Stomach (tissue), 9 donors: ENCODE data around the gene CTNND2. TPM values are rescaled to one million over a fixed set of nuclear protein-coding genes. Genes with fewer than 3 reads are reported as not detected.

Experiments used
- DNase-seq, 2 donors: peaks; one replicate each; pipeline versions ENCODE4 v3.0.0 to v3.0.0-alpha.2; 2013 to 2019
- H3K27ac ChIP-seq, 5 donors: fragments of 200-600 bp in 4 of 5; sonication (generic) in 4 of 5; one replicate each; pipeline ENCODE4 v1.5.1; 2013 to 2019; ENCODE audit warnings: mild to moderate bottlenecking in 1 of 5, moderate library complexity in 1 of 5
- H3K27me3 ChIP-seq, 3 donors: fragments of 200-600 bp; sonication (generic); one replicate each; pipeline ENCODE4 v1.5.1; 2017 to 2019; ENCODE audit warnings: mixed run types in 1 of 3
- H3K36me3 ChIP-seq, 4 donors: fragments of 200-600 bp; sonication (generic); 1 replicate in 3 of 4; 2 replicates in 1 of 4; pipeline ENCODE4 v1.5.1; 2016 to 2019
- H3K4me1 ChIP-seq, 4 donors: fragments of 200-600 bp; sonication (generic); one replicate each; pipeline ENCODE4 v1.5.1; 2016 to 2019
- H3K4me3 ChIP-seq, 4 donors: fragments of 200-600 bp; sonication (generic) in 3 of 4; one replicate each; pipeline ENCODE4 v1.5.1; 2016 to 2019; ENCODE audit warnings: mild to moderate bottlenecking in 1 of 4
- H3K9me3 ChIP-seq, 4 donors: fragments of 200-600 bp; sonication (generic); one replicate each; pipeline ENCODE4 v1.5.1; 2016 to 2019
- EP300 ChIP-seq: sonication (generic); formaldehyde crosslinking; IDR thresholded peaks from one replicate; pipeline ENCODE4 v1.6.1; 2017; ENCODE audit warnings: antibody characterized with exemption
- POLR2A ChIP-seq, 4 donors: fragments of 450-650 bp; IDR thresholded peaks; one replicate each; pipeline ENCODE4 v1.6.1; 2016; ENCODE audit warnings: antibody characterized with exemption in 4 of 4, control low read depth in 2 of 4, mild to moderate bottlenecking in 1 of 4, moderate library complexity in 1 of 4
- POLR2AphosphoS5 ChIP-seq, 3 donors: sonication (generic); formaldehyde crosslinking; IDR thresholded peaks; one replicate each; pipeline ENCODE4 v1.6.1; 2016; ENCODE audit warnings: antibody characterized with exemption in 3 of 3
- WGBS, 5 donors: extraction: QIAGEN DNeasy Blood & Tissue Kit in 3 of 5; methylation state at CpG; one replicate each; pipeline versions ENCODE4 v1.1.5 to v1.1.7; 2013 to 2018; 5-methylcytosine and 5-hydroxymethylcytosine counted together
- intact Hi-C: fragments of 100-400 bp; cut with DNase I; formaldehyde crosslinking; loops from one replicate; pipeline ENCODE4 v1.15.1; 2023; ENCODE audit warnings: low total_unique reads
- polyA plus RNA-seq, 3 donors: library from polyadenylated mRNA; stranded (reverse); fragments of 200-250 nt; gene quantifications; one replicate each; pipeline ENCODE4 v1.2.3, GENCODE V29; 2013
- total RNA-seq, 5 donors: library from RNA; depleted of rRNA; stranded (reverse); fragments of >200 nt; gene quantifications; one replicate each; pipeline versions ENCODE4 v1.1.0 to v1.2.3, GENCODE V29; 2014 to 2016
- TF ChIP-seq, protein P1 (sequence below), 7 experiments: fragments of 450-650 bp in 4 of 7; fragments of 200-600 bp in 3 of 7; sonication (generic) in 3 of 7; IDR thresholded peaks; one replicate each; pipeline ENCODE4 v1.5.1; 2016 to 2019; ENCODE audit warnings: antibody characterized with exemption in 7 of 7, control low read depth in 2 of 7, mild to moderate bottlenecking in 1 of 7
- donor health status: healthy with polysubstance abuse.
- donor health status: Bipolar disorder and iron deficiency.
- donor health status: healthy.

The CTNND2 gene
- total and polyA plus RNA-seq, 8 donors = 0.29 to 3.4 (median 2.0) TPM; not detected in 2

DNA sequence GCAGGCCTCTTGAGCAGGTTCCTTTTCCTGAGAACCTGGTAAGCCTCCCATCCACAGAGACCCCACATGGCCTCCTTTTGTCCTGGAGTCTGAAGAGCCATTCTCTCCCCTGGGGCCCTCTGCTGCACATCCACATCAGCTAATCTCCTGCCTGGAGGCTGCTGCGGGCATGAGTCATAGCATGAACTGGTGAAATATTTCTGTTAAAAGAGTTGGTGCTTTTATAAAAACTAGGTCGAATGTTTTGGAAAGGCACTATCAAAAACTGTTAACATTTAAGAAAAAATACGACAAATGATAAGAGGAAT, 399.4 kb downstream of the CTNND2 start:
- intact Hi-C loops = no loop called here

DNA sequence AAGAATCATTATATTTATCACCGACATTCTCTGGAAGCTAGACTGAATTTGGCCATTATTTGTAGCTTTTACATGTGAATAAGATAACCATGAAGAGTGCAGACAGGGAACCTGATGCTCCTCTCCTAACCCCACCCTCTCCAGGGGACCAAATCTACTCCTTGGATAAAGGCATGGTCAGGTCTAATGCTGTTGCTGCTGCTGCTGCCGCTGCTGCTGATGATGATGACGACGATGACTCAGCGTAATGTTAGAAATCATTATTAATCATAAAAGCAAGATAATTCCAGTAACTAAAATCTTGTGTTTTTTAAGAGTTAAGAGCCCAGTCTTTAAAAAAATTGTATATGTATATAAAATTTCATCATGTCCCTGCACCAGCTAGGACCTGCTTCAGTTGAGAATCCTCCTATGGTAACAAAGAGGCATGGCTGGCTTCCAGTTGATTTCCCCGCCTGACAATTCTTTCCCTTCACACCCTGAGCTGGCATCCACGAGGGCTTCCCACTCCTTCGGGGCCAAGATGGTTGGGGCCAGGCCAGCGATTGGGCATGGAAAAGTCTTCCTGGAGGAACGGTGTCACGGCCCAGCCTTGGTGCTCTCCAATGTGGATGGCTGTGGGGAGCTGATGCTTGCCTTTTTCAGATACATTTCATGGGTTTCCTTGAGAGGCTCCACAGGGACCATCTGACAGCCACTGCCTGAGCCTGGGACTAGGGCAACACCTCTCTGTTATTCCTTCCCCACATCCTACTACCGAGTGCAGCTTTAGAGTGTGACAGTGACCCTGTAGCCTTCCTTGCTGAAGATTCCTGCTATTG, 400.0 kb downstream of the CTNND2 start:
- Histone ChIP-seq H3K27me3 (no peaks in the 10 kb centered on the region), H3K27ac (no peak overlapping the region), H3K4me3 (no peak overlapping the region), H3K9me3 (no peaks in the 10 kb centered on the region), H3K36me3 (no peaks in the 10 kb centered on the region), H3K4me1 (no peaks in the 10 kb centered on the region)
- TF ChIP-seq EP300 = no peak
- TF ChIP-seq, protein P1, sequence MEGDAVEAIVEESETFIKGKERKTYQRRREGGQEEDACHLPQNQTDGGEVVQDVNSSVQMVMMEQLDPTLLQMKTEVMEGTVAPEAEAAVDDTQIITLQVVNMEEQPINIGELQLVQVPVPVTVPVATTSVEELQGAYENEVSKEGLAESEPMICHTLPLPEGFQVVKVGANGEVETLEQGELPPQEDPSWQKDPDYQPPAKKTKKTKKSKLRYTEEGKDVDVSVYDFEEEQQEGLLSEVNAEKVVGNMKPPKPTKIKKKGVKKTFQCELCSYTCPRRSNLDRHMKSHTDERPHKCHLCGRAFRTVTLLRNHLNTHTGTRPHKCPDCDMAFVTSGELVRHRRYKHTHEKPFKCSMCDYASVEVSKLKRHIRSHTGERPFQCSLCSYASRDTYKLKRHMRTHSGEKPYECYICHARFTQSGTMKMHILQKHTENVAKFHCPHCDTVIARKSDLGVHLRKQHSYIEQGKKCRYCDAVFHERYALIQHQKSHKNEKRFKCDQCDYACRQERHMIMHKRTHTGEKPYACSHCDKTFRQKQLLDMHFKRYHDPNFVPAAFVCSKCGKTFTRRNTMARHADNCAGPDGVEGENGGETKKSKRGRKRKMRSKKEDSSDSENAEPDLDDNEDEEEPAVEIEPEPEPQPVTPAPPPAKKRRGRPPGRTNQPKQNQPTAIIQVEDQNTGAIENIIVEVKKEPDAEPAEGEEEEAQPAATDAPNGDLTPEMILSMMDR (IDR thresholded peaks at IDR 0.05) = no peak
- TF ChIP-seq POLR2A (IDR thresholded peaks at IDR 0.05) = no peak
- TF ChIP-seq POLR2AphosphoS5 (IDR thresholded peaks at IDR 0.05) = no peak
- intact Hi-C loops = no loop called here
- no peak for DNase-seq
- 84 to 90% (median 89%) methylated on average over 12 of the region's 12 CpGs for WGBS, 5 donors

More for the DNA sequence above, 399.4 kb downstream of the CTNND2 start:
- H3K4me3 ChIP-seq = no peak overlapping the region
- H3K27ac ChIP-seq = no peak overlapping the region
- no peaks in the 10 kb centered on the region for H3K27me3 ChIP-seq
- no peaks in the 10 kb centered on the region for H3K9me3 ChIP-seq
- 31 to 52% (median 47%) methylated on average over 3 of the region's 3 CpGs for WGBS, 5 donors
- H3K36me3 ChIP-seq = no peaks in the 10 kb centered on the region
- no peak for TF ChIP-seq POLR2A (IDR thresholded peaks at IDR 0.05)
- TF ChIP-seq, protein P1 (IDR thresholded peaks at IDR 0.05) = no peak
- TF ChIP-seq EP300 = no peak
- TF ChIP-seq POLR2AphosphoS5 (IDR thresholded peaks at IDR 0.05) = no peak
- no peak for DNase-seq
- no peaks in the 10 kb centered on the region for H3K4me1 ChIP-seq

DNA sequence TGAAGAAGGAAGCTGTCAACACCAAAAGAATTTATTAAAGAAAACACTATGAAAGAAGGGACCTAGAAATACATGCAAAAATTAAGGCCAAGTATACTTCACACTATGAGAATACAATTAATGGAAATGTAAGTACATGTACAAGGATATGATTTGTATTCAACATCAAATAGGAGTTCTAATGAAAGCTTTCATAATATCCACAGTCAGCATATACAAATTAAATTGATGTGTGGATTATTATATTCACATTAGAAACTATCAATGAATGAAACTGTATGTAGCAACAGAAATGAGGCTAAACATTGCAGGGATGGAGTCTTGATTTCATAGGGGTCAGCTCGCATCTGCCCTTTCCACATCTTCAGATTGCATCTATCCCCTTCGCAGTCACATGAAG, 401.5 kb downstream of the CTNND2 start:
- Histone ChIP-seq H3K4me3 (no peak overlapping the region), H3K36me3 (no peaks in the 10 kb centered on the region), H3K4me1 (no peaks in the 10 kb centered on the region), H3K27me3 (no peaks in the 10 kb centered on the region), H3K27ac (no peak overlapping the region), H3K9me3 (no peaks in the 10 kb centered on the region)
- DNase-seq = no peak
- WGBS, 5 donors = 91 to 100% (median 94%) methylated on average over 2 of the region's 2 CpGs
- intact Hi-C loops = no loop called here
- no peak for TF ChIP-seq POLR2A (IDR thresholded peaks at IDR 0.05)
- no peak for TF ChIP-seq EP300
- no peak for TF ChIP-seq POLR2AphosphoS5 (IDR thresholded peaks at IDR 0.05)
- TF ChIP-seq, protein P1 (IDR thresholded peaks at IDR 0.05) = no peak

DNA sequence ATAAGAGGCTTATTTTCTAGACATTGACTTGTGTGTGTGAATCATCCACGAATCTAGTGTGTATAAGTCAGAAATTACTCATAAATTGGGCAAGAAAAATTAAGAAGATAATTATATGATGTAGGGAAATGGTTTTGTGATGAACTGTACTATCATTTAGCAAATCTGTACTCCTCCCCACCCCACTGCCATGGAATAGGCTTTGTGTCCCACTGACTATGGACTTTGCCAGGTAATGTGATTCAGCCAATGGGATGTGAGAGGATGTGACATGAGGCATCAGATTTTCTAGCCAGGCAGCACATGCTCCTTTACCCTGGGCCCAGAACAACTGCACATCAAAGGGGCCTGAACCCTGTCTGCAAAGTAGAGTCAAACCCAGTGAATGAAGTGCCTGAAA, 406.6 kb downstream of the CTNND2 start:
- 81 to 90% (median 86%) methylated on average over 1 of the region's 1 CpG for WGBS, 5 donors
- Histone ChIP-seq H3K9me3 (no peaks in the 10 kb centered on the region), H3K36me3 (no peaks in the 10 kb centered on the region)

More for the DNA sequence above, 406.6 kb downstream of the CTNND2 start:
- H3K4me1 ChIP-seq = no peaks in the 10 kb centered on the region
- H3K4me3 ChIP-seq = no peak overlapping the region
- no peak overlapping the region for H3K27ac ChIP-seq
- TF ChIP-seq EP300 (no peak), POLR2A (IDR thresholded peaks at IDR 0.05) (no peak), POLR2AphosphoS5 (IDR thresholded peaks at IDR 0.05) (no peak)
- TF ChIP-seq, protein P1 (IDR thresholded peaks at IDR 0.05) = no peak
- intact Hi-C loops = loop anchor here (10.0 kb wide), 1 partner anchor 233 kb away; no protein-coding TSS in a partner anchor
- H3K27me3 ChIP-seq = no peaks in the 10 kb centered on the region
- DNase-seq = no peak
